ENCODE data around the gene FKBP5. TPM values are rescaled to one million over a fixed set of nuclear protein-coding genes. Genes with fewer than 3 reads are reported as not detected.
"Not testable (repeated sequence)": the region's sequence is repeated elsewhere in the genome, so short reads cannot be mapped to it uniquely, and the experiment has no call there.

The FKBP5 gene
- total RNA-seq, 1 donor from 2014 or later: 62.4 TPM

- H3K27me3 Mint-ChIP-seq (ENCODE audit: insufficient read depth); H3K27ac Mint-ChIP-seq; H3K4me1 Mint-ChIP-seq (ENCODE audit: low read depth); H3K9me3 Mint-ChIP-seq; DNase-seq (ENCODE audit: low spot score); H3K4me3 Mint-ChIP-seq; intact Hi-C loops (cut with micrococcal nuclease): not testable (repeated sequence)
- H3K36me3 Mint-ChIP-seq (ENCODE audit: low read depth): peaks cover 20% of the 10 kb centered on the region
Measured at GRCh38 chr6:35570885-35571330, 117.8 kb downstream of the FKBP5 start.

GRCh38 chr6:35569011-35569461 lies 119.7 kb downstream of the FKBP5 start:
- no peak overlapping the region for H3K4me3 Mint-ChIP-seq

GRCh38 chr6:35566794-35567193 lies 121.9 kb downstream of the FKBP5 start:
- peaks cover 9% of the 10 kb centered on the region for H3K27me3 Mint-ChIP-seq (ENCODE audit: insufficient read depth)
- no peaks in the 10 kb centered on the region for H3K9me3 Mint-ChIP-seq
- no peak for DNase-seq (ENCODE audit: low spot score)
- H3K27ac Mint-ChIP-seq: no peak overlapping the region
- intact Hi-C loops (cut with micrococcal nuclease): no loop called here
- H3K4me1 Mint-ChIP-seq (ENCODE audit: low read depth): no peaks in the 10 kb centered on the region
- H3K4me3 Mint-ChIP-seq: no peak overlapping the region
- no peaks in the 10 kb centered on the region for H3K36me3 Mint-ChIP-seq (ENCODE audit: low read depth)

More at GRCh38 chr6:35569011-35569461, 119.7 kb downstream of the FKBP5 start:
- DNase-seq (ENCODE audit: low spot score): peak; percentile 2
- peaks cover 5% of the 10 kb centered on the region for H3K36me3 Mint-ChIP-seq (ENCODE audit: low read depth)
- intact Hi-C loops (cut with micrococcal nuclease): no loop called here
- no peaks in the 10 kb centered on the region for H3K4me1 Mint-ChIP-seq (ENCODE audit: low read depth)
- H3K9me3 Mint-ChIP-seq: no peaks in the 10 kb centered on the region
- no peak overlapping the region for H3K27ac Mint-ChIP-seq
- H3K27me3 Mint-ChIP-seq (ENCODE audit: insufficient read depth): peaks cover 9% of the 10 kb centered on the region

GRCh38 chr6:35564733-35565132 lies 124.0 kb downstream of the FKBP5 start:
- H3K4me3 Mint-ChIP-seq: no peak overlapping the region
- no peaks in the 10 kb centered on the region for H3K9me3 Mint-ChIP-seq
- no peak overlapping the region for H3K27ac Mint-ChIP-seq
- no peaks in the 10 kb centered on the region for H3K36me3 Mint-ChIP-seq (ENCODE audit: low read depth)
- intact Hi-C loops (cut with micrococcal nuclease): no loop called here
- peaks cover 10% of the 10 kb centered on the region for H3K27me3 Mint-ChIP-seq (ENCODE audit: insufficient read depth)
- no peak for DNase-seq (ENCODE audit: low spot score)
- H3K4me1 Mint-ChIP-seq (ENCODE audit: low read depth): no peaks in the 10 kb centered on the region

- intact Hi-C loops (cut with micrococcal nuclease): no loop called here
- Mint-ChIP-seq H3K9me3 (no peaks in the 10 kb centered on the region), H3K4me1 (ENCODE audit: low read depth) (no peaks in the 10 kb centered on the region), H3K36me3 (ENCODE audit: low read depth) (no peaks in the 10 kb centered on the region), H3K27ac (no peak overlapping the region), H3K27me3 (ENCODE audit: insufficient read depth) (peaks cover 8% of the 10 kb centered on the region), H3K4me3 (no peak overlapping the region)
- no peak for DNase-seq (ENCODE audit: low spot score)
Measured at GRCh38 chr6:35562060-35562459, 126.7 kb downstream of the FKBP5 start.

DNA sequence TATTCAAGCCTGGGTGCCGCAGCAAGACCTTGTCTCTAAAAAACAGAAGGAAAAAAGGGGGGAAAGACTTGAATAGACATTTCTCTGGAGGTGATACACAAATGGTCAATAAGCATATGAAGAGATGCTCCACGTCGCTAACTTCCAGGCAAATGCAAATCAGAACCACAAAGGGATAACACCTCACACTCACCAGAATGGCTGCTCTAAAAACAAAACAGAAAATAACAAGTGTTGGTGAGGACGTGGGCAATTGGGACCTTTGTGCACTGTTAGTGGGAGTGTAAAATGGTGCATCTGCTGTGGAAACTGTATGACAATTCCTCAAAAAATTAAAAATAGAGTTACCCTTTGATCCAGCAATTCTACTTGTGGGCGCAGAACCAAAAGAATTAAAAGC lies 127.6 kb downstream of the FKBP5 start:
- no peak overlapping the region for H3K27ac Mint-ChIP-seq
- H3K9me3 Mint-ChIP-seq: no peaks in the 10 kb centered on the region
- H3K4me3 Mint-ChIP-seq: no peak overlapping the region
- no peak for DNase-seq (ENCODE audit: low spot score)
- intact Hi-C loops (cut with micrococcal nuclease): no loop called here
- H3K27me3 Mint-ChIP-seq (ENCODE audit: insufficient read depth): peaks cover 8% of the 10 kb centered on the region
- H3K36me3 Mint-ChIP-seq (ENCODE audit: low read depth): no peaks in the 10 kb centered on the region
- H3K4me1 Mint-ChIP-seq (ENCODE audit: low read depth): no peaks in the 10 kb centered on the region

GRCh38 chr6:35558571-35558970 lies 130.1 kb downstream of the FKBP5 start:
- Mint-ChIP-seq H3K4me3 (no peak overlapping the region), H3K27me3 (ENCODE audit: insufficient read depth) (peaks cover 7% of the 10 kb centered on the region), H3K4me1 (ENCODE audit: low read depth) (no peaks in the 10 kb centered on the region), H3K9me3 (no peaks in the 10 kb centered on the region), H3K36me3 (ENCODE audit: low read depth) (no peaks in the 10 kb centered on the region), H3K27ac (no peak overlapping the region)
- intact Hi-C loops (cut with micrococcal nuclease): no loop called here
- no peak for DNase-seq (ENCODE audit: low spot score)

DNA sequence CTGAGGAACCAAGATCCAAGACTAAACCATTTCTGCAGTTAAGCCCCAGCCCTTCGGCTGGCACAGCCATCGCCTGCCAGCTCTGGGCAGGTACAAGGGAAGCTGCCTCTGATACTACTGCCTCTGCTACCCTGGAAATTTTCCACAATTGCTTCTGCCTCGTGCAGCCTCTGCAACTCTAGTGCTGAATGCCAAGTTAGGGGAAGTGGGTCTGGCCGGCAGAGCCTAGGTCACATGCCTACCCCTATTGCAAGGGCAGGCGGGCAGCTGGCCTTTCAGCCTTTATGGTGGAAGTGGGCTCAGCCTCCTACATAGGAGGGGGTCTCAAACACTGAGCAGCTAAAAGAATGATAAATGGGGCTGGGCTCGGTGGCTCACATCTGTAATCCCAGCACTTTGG lies 131.5 kb downstream of the FKBP5 start:
- Mint-ChIP-seq H3K4me1 (ENCODE audit: low read depth) (no peaks in the 10 kb centered on the region), H3K27me3 (ENCODE audit: insufficient read depth) (peaks cover 7% of the 10 kb centered on the region), H3K27ac (no peak overlapping the region), H3K36me3 (ENCODE audit: low read depth) (no peaks in the 10 kb centered on the region), H3K4me3 (no peak overlapping the region), H3K9me3 (no peaks in the 10 kb centered on the region)
- no peak for DNase-seq (ENCODE audit: low spot score)
- intact Hi-C loops (cut with micrococcal nuclease): no loop called here

GRCh38 chr6:35554811-35555210 lies 133.9 kb downstream of the FKBP5 start:
- Mint-ChIP-seq H3K36me3 (ENCODE audit: low read depth) (peaks cover 3% of the 10 kb centered on the region), H3K4me3 (no peak overlapping the region), H3K4me1 (ENCODE audit: low read depth) (no peaks in the 10 kb centered on the region), H3K27ac (no peak overlapping the region), H3K27me3 (ENCODE audit: insufficient read depth) (peaks cover 14% of the 10 kb centered on the region), H3K9me3 (peaks cover 9% of the 10 kb centered on the region)
- intact Hi-C loops (cut with micrococcal nuclease): loop anchor here (5.0 kb wide), 1 partner anchor 213 kb away; the partner anchor contains the start of gene PPARD
- no peak for DNase-seq (ENCODE audit: low spot score)

- Mint-ChIP-seq H3K36me3 (ENCODE audit: low read depth) (peaks cover 3% of the 10 kb centered on the region), H3K27ac (no peak overlapping the region), H3K27me3 (ENCODE audit: insufficient read depth) (peaks cover 14% of the 10 kb centered on the region), H3K4me3 (no peak overlapping the region), H3K9me3 (peaks cover 12% of the 10 kb centered on the region), H3K4me1 (ENCODE audit: low read depth) (no peaks in the 10 kb centered on the region)
- DNase-seq (ENCODE audit: low spot score): no peak
- intact Hi-C loops (cut with micrococcal nuclease): loop anchor here (2.0 to 5.0 kb wide), 2 partner anchors 85 to 211 kb away; partner anchors contain the start of genes PPARD and RPL10A
Measured at GRCh38 chr6:35553315-35553714, 135.4 kb downstream of the FKBP5 start.

GRCh38 chr6:35552285-35552917 lies 136.3 kb downstream of the FKBP5 start:
- peak; percentile 40 for DNase-seq (ENCODE audit: low spot score)
- Mint-ChIP-seq H3K4me1 (ENCODE audit: low read depth) (no peaks in the 10 kb centered on the region), H3K27ac (no peak overlapping the region), H3K9me3 (peaks cover 12% of the 10 kb centered on the region), H3K4me3 (no peak overlapping the region), H3K27me3 (ENCODE audit: insufficient read depth) (peaks cover 14% of the 10 kb centered on the region), H3K36me3 (ENCODE audit: low read depth) (peaks cover 3% of the 10 kb centered on the region)
- intact Hi-C loops (cut with micrococcal nuclease): loop anchor here (1.0 to 5.0 kb wide), 3 partner anchors 29 to 210 kb away; partner anchors contain the start of genes PPARD and RPL10A

DNA sequence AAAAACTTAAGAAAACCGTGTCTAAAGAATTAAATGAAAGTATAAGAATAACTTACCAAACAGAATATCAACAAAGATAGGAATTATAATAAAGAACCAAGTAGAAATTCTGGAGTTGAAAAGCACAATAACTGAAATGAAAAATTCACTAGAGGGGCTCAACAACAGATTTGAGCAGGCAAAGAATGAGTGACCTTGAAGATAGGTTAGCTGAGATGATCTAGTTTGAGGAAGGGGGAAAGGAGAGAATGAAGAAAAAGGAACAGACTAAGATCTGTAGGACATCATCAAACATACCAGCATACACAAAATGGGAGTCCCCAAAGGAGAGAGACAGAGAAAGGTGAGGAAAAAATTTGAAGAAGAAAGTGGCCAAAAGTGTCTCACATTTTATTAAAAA lies 138.3 kb downstream of the FKBP5 start:
- Mint-ChIP-seq H3K36me3 (ENCODE audit: low read depth) (peaks cover 3% of the 10 kb centered on the region), H3K4me3 (no peak overlapping the region), H3K27ac (no peak overlapping the region), H3K9me3 (peaks cover 12% of the 10 kb centered on the region), H3K4me1 (ENCODE audit: low read depth) (no peaks in the 10 kb centered on the region), H3K27me3 (ENCODE audit: insufficient read depth) (peaks cover 14% of the 10 kb centered on the region)
- intact Hi-C loops (cut with micrococcal nuclease): loop anchor here (5.0 kb wide), 1 partner anchor 208 kb away; the partner anchor contains the start of gene PPARD
- no peak for DNase-seq (ENCODE audit: low spot score)

- no peak overlapping the region for H3K27ac Mint-ChIP-seq
- no peaks in the 10 kb centered on the region for H3K4me1 Mint-ChIP-seq (ENCODE audit: low read depth)
- DNase-seq (ENCODE audit: low spot score): no peak
- peaks cover 3% of the 10 kb centered on the region for H3K36me3 Mint-ChIP-seq (ENCODE audit: low read depth)
- H3K27me3 Mint-ChIP-seq (ENCODE audit: insufficient read depth): peaks cover 9% of the 10 kb centered on the region
- intact Hi-C loops (cut with micrococcal nuclease): no loop called here
- H3K9me3 Mint-ChIP-seq: peaks cover 12% of the 10 kb centered on the region
- H3K4me3 Mint-ChIP-seq: no peak overlapping the region
Measured at GRCh38 chr6:35547676-35548075, 141.0 kb downstream of the FKBP5 start.
